Esophagus squamous epithelium (tissue), 4 donors: ENCODE data around the gene DAB1.

Experiments used
- POLR2A ChIP-seq, 4 donors: fragments of 450-650 bp; IDR thresholded peaks; one replicate each; pipeline ENCODE4 v1.6.1; 2017; ENCODE audit warnings: antibody characterized with exemption in 4 of 4, mild to moderate bottlenecking in 4 of 4, moderate library complexity in 3 of 4
- TF ChIP-seq, protein P1 (sequence below), 6 experiments: fragments of 450-650 bp in 4 of 6; fragments of 200-600 bp in 2 of 6; sonication (generic) in 2 of 6; IDR thresholded peaks; one replicate each; pipeline ENCODE4 v1.5.1; 2016 to 2019; ENCODE audit warnings: antibody characterized with exemption in 6 of 6, mild to moderate bottlenecking in 4 of 6, moderate library complexity in 4 of 6

DNA sequence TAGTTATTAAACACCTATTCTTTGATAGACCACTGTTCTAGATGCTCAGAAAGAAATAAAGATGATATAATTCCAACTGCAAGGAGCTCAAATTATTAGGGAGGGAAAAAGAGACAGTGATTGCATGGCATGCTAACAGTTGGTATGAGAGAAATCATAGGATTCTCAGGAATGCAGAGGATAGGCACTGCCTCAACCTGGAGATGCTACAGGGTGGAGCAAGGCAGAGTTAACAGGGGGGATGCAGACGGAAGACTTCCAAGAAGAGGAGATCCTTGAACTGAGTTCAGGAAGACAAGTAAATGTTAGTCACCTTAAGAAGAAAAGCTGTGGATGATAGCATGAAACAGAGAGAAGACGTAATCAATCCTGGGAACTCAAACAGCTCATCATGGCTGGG, 123.7 kb downstream of the DAB1 start:
- TF ChIP-seq, protein P1, sequence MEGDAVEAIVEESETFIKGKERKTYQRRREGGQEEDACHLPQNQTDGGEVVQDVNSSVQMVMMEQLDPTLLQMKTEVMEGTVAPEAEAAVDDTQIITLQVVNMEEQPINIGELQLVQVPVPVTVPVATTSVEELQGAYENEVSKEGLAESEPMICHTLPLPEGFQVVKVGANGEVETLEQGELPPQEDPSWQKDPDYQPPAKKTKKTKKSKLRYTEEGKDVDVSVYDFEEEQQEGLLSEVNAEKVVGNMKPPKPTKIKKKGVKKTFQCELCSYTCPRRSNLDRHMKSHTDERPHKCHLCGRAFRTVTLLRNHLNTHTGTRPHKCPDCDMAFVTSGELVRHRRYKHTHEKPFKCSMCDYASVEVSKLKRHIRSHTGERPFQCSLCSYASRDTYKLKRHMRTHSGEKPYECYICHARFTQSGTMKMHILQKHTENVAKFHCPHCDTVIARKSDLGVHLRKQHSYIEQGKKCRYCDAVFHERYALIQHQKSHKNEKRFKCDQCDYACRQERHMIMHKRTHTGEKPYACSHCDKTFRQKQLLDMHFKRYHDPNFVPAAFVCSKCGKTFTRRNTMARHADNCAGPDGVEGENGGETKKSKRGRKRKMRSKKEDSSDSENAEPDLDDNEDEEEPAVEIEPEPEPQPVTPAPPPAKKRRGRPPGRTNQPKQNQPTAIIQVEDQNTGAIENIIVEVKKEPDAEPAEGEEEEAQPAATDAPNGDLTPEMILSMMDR (IDR thresholded peaks at IDR 0.05), result no peak
- no peak for TF ChIP-seq POLR2A (IDR thresholded peaks at IDR 0.05)
